ENCODE results near the gene SYT5.

GRCh38 chr19:55181740-55182139 lies 1.7 kb upstream of the SYT5 start:
- TF ChIP-seq CTCF (IDR thresholded peaks at IDR 0.05) (no peak), ZFX (IDR thresholded peaks at IDR 0.05; ENCODE audit: borderline replicate concordance) (no peak)

Measured in 22Rv1 (cell line).